ENCODE measurements around the gene RAB40A.
A peak's percentile ranks its signal among the peaks of the same experiment; 100 is the strongest.

Gene RAB40A

GRCh38 chrX:103540145-103540544 is 20.9 kb upstream of the RAB40A start:
- H3K4me3 ChIP-seq (ENCODE audit: extremely low read depth, insufficient read depth, low read length, poor library complexity, severe bottlenecking) = no peak overlapping the region
- no peaks in the 10 kb centered on the region for H3K9me3 ChIP-seq (ENCODE audit: control insufficient read depth, low read length)
- no peak overlapping the region for H3K27ac ChIP-seq (ENCODE audit: low read depth, low read length, severe bottlenecking)
- H3K36me3 ChIP-seq (ENCODE audit: control insufficient read depth, insufficient read depth, low read length) = no peaks in the 10 kb centered on the region
- no peaks in the 10 kb centered on the region for H3K4me1 ChIP-seq (ENCODE audit: control insufficient read depth, insufficient read depth, low read length, poor library complexity, severe bottlenecking)

- no peak overlapping the region for H3K27ac ChIP-seq (ENCODE audit: low read depth, low read length, severe bottlenecking)
- H3K36me3 ChIP-seq (ENCODE audit: control insufficient read depth, insufficient read depth, low read length) = no peaks in the 10 kb centered on the region
- no peak overlapping the region for H3K4me3 ChIP-seq (ENCODE audit: extremely low read depth, insufficient read depth, low read length, poor library complexity, severe bottlenecking)
- H3K9me3 ChIP-seq (ENCODE audit: control insufficient read depth, low read length) = no peaks in the 10 kb centered on the region
- WGBS, 2 experiments (ENCODE audit: insufficient coverage in 2 of 2) = no CpG with 5 or more reads among the region's 2 CpGs
- H3K4me1 ChIP-seq (ENCODE audit: control insufficient read depth, insufficient read depth, low read length, poor library complexity, severe bottlenecking) = no peaks in the 10 kb centered on the region
Measured at GRCh38 chrX:103539695-103540094, 20.4 kb upstream of the RAB40A start.

GRCh38 chrX:103538728-103539127 is 19.4 kb upstream of the RAB40A start:
- Histone ChIP-seq H3K9me3 (ENCODE audit: control insufficient read depth, low read length) (no peaks in the 10 kb centered on the region), H3K4me1 (ENCODE audit: control insufficient read depth, insufficient read depth, low read length, poor library complexity, severe bottlenecking) (no peaks in the 10 kb centered on the region), H3K27ac (ENCODE audit: low read depth, low read length, severe bottlenecking) (no peak overlapping the region), H3K4me3 (ENCODE audit: extremely low read depth, insufficient read depth, low read length, poor library complexity, severe bottlenecking) (no peak overlapping the region), H3K36me3 (ENCODE audit: control insufficient read depth, insufficient read depth, low read length) (no peaks in the 10 kb centered on the region)

- Histone ChIP-seq H3K36me3 (ENCODE audit: control insufficient read depth, insufficient read depth, low read length) (no peaks in the 10 kb centered on the region), H3K27ac (ENCODE audit: low read depth, low read length, severe bottlenecking) (no peak overlapping the region), H3K9me3 (ENCODE audit: control insufficient read depth, low read length) (no peaks in the 10 kb centered on the region), H3K4me1 (ENCODE audit: control insufficient read depth, insufficient read depth, low read length, poor library complexity, severe bottlenecking) (no peaks in the 10 kb centered on the region), H3K4me3 (ENCODE audit: extremely low read depth, insufficient read depth, low read length, poor library complexity, severe bottlenecking) (no peak overlapping the region)
- WGBS, 2 experiments (ENCODE audit: insufficient coverage in 2 of 2) = no CpG with 5 or more reads among the region's 3 CpGs
Measured at GRCh38 chrX:103537871-103538387, 18.6 kb upstream of the RAB40A start.

- Histone ChIP-seq H3K36me3 (ENCODE audit: control insufficient read depth, insufficient read depth, low read length) (no peaks in the 10 kb centered on the region), H3K9me3 (ENCODE audit: control insufficient read depth, low read length) (no peaks in the 10 kb centered on the region), H3K4me1 (ENCODE audit: control insufficient read depth, insufficient read depth, low read length, poor library complexity, severe bottlenecking) (no peaks in the 10 kb centered on the region), H3K4me3 (ENCODE audit: extremely low read depth, insufficient read depth, low read length, poor library complexity, severe bottlenecking) (no peak overlapping the region), H3K27ac (ENCODE audit: low read depth, low read length, severe bottlenecking) (no peak overlapping the region)
Measured at GRCh38 chrX:103536732-103537131, 17.4 kb upstream of the RAB40A start.

- Histone ChIP-seq H3K9me3 (ENCODE audit: control insufficient read depth, low read length) (no peaks in the 10 kb centered on the region), H3K4me3 (ENCODE audit: extremely low read depth, insufficient read depth, low read length, poor library complexity, severe bottlenecking) (no peak overlapping the region), H3K27ac (ENCODE audit: low read depth, low read length, severe bottlenecking) (no peak overlapping the region), H3K4me1 (ENCODE audit: control insufficient read depth, insufficient read depth, low read length, poor library complexity, severe bottlenecking) (no peaks in the 10 kb centered on the region), H3K36me3 (ENCODE audit: control insufficient read depth, insufficient read depth, low read length) (no peaks in the 10 kb centered on the region)
Measured at GRCh38 chrX:103536071-103536470, 16.8 kb upstream of the RAB40A start.

GRCh38 chrX:103535206-103535605 is 15.9 kb upstream of the RAB40A start:
- no peaks in the 10 kb centered on the region for H3K36me3 ChIP-seq (ENCODE audit: control insufficient read depth, insufficient read depth, low read length)
- H3K27ac ChIP-seq (ENCODE audit: low read depth, low read length, severe bottlenecking) = no peak overlapping the region
- no CpG with 5 or more reads among the region's 1 CpG for WGBS, 2 experiments (ENCODE audit: insufficient coverage in 2 of 2)
- H3K4me3 ChIP-seq (ENCODE audit: extremely low read depth, insufficient read depth, low read length, poor library complexity, severe bottlenecking) = no peak overlapping the region
- H3K4me1 ChIP-seq (ENCODE audit: control insufficient read depth, insufficient read depth, low read length, poor library complexity, severe bottlenecking) = no peaks in the 10 kb centered on the region
- no peaks in the 10 kb centered on the region for H3K9me3 ChIP-seq (ENCODE audit: control insufficient read depth, low read length)

- WGBS, 2 experiments (ENCODE audit: insufficient coverage in 2 of 2) = 0 to 19% methylated on average over 2 to 6 of the region's 15 CpGs
- H3K36me3 ChIP-seq (ENCODE audit: control insufficient read depth, insufficient read depth, low read length) = no peaks in the 10 kb centered on the region
- no peaks in the 10 kb centered on the region for H3K9me3 ChIP-seq (ENCODE audit: control insufficient read depth, low read length)
- peak overlapping the region; percentile 18 for H3K4me3 ChIP-seq (ENCODE audit: extremely low read depth, insufficient read depth, low read length, poor library complexity, severe bottlenecking)
- H3K27ac ChIP-seq (ENCODE audit: low read depth, low read length, severe bottlenecking) = no peak overlapping the region
- H3K4me1 ChIP-seq (ENCODE audit: control insufficient read depth, insufficient read depth, low read length, poor library complexity, severe bottlenecking) = no peaks in the 10 kb centered on the region
Measured at GRCh38 chrX:103533511-103534216, 14.4 kb upstream of the RAB40A start.

GRCh38 chrX:103531002-103531401 is 11.7 kb upstream of the RAB40A start:
- H3K9me3 ChIP-seq (ENCODE audit: control insufficient read depth, low read length) = no peaks in the 10 kb centered on the region
- H3K4me3 ChIP-seq (ENCODE audit: extremely low read depth, insufficient read depth, low read length, poor library complexity, severe bottlenecking) = no peak overlapping the region
- H3K4me1 ChIP-seq (ENCODE audit: control insufficient read depth, insufficient read depth, low read length, poor library complexity, severe bottlenecking) = no peaks in the 10 kb centered on the region
- WGBS, 2 experiments (ENCODE audit: insufficient coverage in 2 of 2) = 100% methylated on average over 2 of the region's 6 CpGs
- H3K27ac ChIP-seq (ENCODE audit: low read depth, low read length, severe bottlenecking) = no peak overlapping the region
- no peaks in the 10 kb centered on the region for H3K36me3 ChIP-seq (ENCODE audit: control insufficient read depth, insufficient read depth, low read length)

- Histone ChIP-seq H3K9me3 (ENCODE audit: control insufficient read depth, low read length) (no peaks in the 10 kb centered on the region), H3K4me1 (ENCODE audit: control insufficient read depth, insufficient read depth, low read length, poor library complexity, severe bottlenecking) (no peaks in the 10 kb centered on the region), H3K27ac (ENCODE audit: low read depth, low read length, severe bottlenecking) (no peak overlapping the region), H3K36me3 (ENCODE audit: control insufficient read depth, insufficient read depth, low read length) (no peaks in the 10 kb centered on the region), H3K4me3 (ENCODE audit: extremely low read depth, insufficient read depth, low read length, poor library complexity, severe bottlenecking) (no peak overlapping the region)
- WGBS, 2 experiments (ENCODE audit: insufficient coverage in 2 of 2) = no CpG with 5 or more reads among the region's 1 CpG
Measured at GRCh38 chrX:103530545-103530944, 11.3 kb upstream of the RAB40A start.

- H3K36me3 ChIP-seq (ENCODE audit: control insufficient read depth, insufficient read depth, low read length) = no peaks in the 10 kb centered on the region
- WGBS, 2 experiments (ENCODE audit: insufficient coverage in 2 of 2) = no CpG with 5 or more reads among the region's 3 CpGs
- H3K27ac ChIP-seq (ENCODE audit: low read depth, low read length, severe bottlenecking) = no peak overlapping the region
- H3K4me1 ChIP-seq (ENCODE audit: control insufficient read depth, insufficient read depth, low read length, poor library complexity, severe bottlenecking) = no peaks in the 10 kb centered on the region
- no peak overlapping the region for H3K4me3 ChIP-seq (ENCODE audit: extremely low read depth, insufficient read depth, low read length, poor library complexity, severe bottlenecking)
- no peaks in the 10 kb centered on the region for H3K9me3 ChIP-seq (ENCODE audit: control insufficient read depth, low read length)
Measured at GRCh38 chrX:103529550-103529949, 10.3 kb upstream of the RAB40A start.
